ENCODE results near the gene CLGN. TPM values are rescaled to one million over a fixed set of nuclear protein-coding genes. Genes with fewer than 3 reads are reported as not detected.

CLGN gene
- total and polyA plus RNA-seq, 2 of the 4 experiments (the other 2 are of a cell fraction): 0.36 to 0.75 TPM

- no peak overlapping the region for H3K56ac ChIP-seq (ENCODE audit: extremely low read depth, insufficient read depth, low read length)
- H2BK5ac ChIP-seq (ENCODE audit: low read depth, low read length, poor library complexity, severe bottlenecking): no peak overlapping the region
- ChIA-PET CTCF (interaction anchor here (0.8 kb wide), 1 partner anchor 448 kb away, joined by 3 read pairs; no protein-coding TSS in a partner anchor), POLR2A (ENCODE audit: unreplicated experiment) (no interaction called here)
- BruUV-seq (replicated peaks): no TSS peak
- WGBS, 2 experiments (ENCODE audit: extremely low coverage in 2 of 2, insufficient read length in 1 of 2): no CpG with 5 or more reads among the region's 5 CpGs
- no peak overlapping the region for H2AK5ac ChIP-seq (ENCODE audit: low read depth, low read length)
- no peak overlapping the region for H3K4me3 ChIP-seq (ENCODE audit: insufficient read depth, low read depth, low read length)
- H3K4me2 ChIP-seq (ENCODE audit: low read depth, low read length): no peak overlapping the region
- H3K79me1 ChIP-seq (ENCODE audit: low read depth in 1 of 2, low read length in 2 of 2): no peaks in the 10 kb centered on the region
- no peaks in the 10 kb centered on the region for H3K4me1 ChIP-seq (ENCODE audit: control insufficient read depth, insufficient read depth, low read length)
- no peak overlapping the region for H3K27ac ChIP-seq (ENCODE audit: insufficient read depth, low read length)
- H3K9ac ChIP-seq (ENCODE audit: low read depth, low read length): no peak overlapping the region
- H2BK120ac ChIP-seq (ENCODE audit: low read depth, low read length): no peak overlapping the region
- H2BK20ac ChIP-seq (ENCODE audit: low read depth, low read length): no peak overlapping the region
- no peak overlapping the region for H4K91ac ChIP-seq (ENCODE audit: insufficient read depth, low read depth, low read length)
- H3K36me3 ChIP-seq (ENCODE audit: control insufficient read depth, insufficient read depth, low read length): no peaks in the 10 kb centered on the region
- H4K5ac ChIP-seq (ENCODE audit: low read depth, low read length): no peak overlapping the region
- no peaks in the 10 kb centered on the region for H4K20me1 ChIP-seq (ENCODE audit: insufficient read depth, low read length)
- in situ Hi-C loops (cut with MboI; ENCODE audit: low sequenced_read_pairs) (no loop called here), intact Hi-C loops (cut with micrococcal nuclease) (no loop called here), dilution Hi-C loops (cut with HindIII; ENCODE audit: low sequenced_read_pairs, unreplicated experiment) (no loop called here)
- no peak overlapping the region for H3K18ac ChIP-seq (ENCODE audit: low read depth, low read length)
- H3K9me1 ChIP-seq (ENCODE audit: insufficient read depth, low read length): no peaks in the 10 kb centered on the region
- no peak overlapping the region for H3K4ac ChIP-seq (ENCODE audit: low read depth, low read length)
- peaks cover 26% of the 10 kb centered on the region for H3K27me3 ChIP-seq (ENCODE audit: control insufficient read depth, insufficient read depth, low read length)
- no peak overlapping the region for H3K14ac ChIP-seq (replicated peaks; ENCODE audit: low read depth, low read length)
- H3K9me3 ChIP-seq (ENCODE audit: control insufficient read depth, insufficient read depth, low read length): no peaks in the 10 kb centered on the region
- H2AFZ ChIP-seq (replicated peaks; ENCODE audit: low read length, poor library complexity): peak overlapping the region; percentile 11
- no peak overlapping the region for H4K8ac ChIP-seq (ENCODE audit: low read depth in 2 of 2, low read length in 2 of 2)
- ATAC-seq (ENCODE audit: low read depth) (no peak), DNase-seq (no peak)
- no peak overlapping the region for H3K23ac ChIP-seq (ENCODE audit: low read depth, low read length)
- no peak overlapping the region for H2AK9ac ChIP-seq (replicated peaks; ENCODE audit: low read depth, low read length, poor library complexity)
- no peak overlapping the region for H2BK15ac ChIP-seq (ENCODE audit: low read depth, low read length)
- no peak for TF ChIP-seq POLR2A (IDR thresholded peaks at IDR 0.05; ENCODE audit: low read depth, low read length)
Measured at GRCh38 chr4:140343303-140343702, 84.1 kb downstream of the CLGN start.

Data from IMR-90 (cell line).